PC-3 (cell line): ENCODE results near the gene SMC6. TPM values are rescaled to one million over a fixed set of nuclear protein-coding genes. Genes with fewer than 3 reads are reported as not detected.

Experiments used
- ATAC-seq: fragments of 200-7000 bp; cut with Tn5 transposase; 2 replicates; pipeline ENCODE4 v1.9.1; 2020; ENCODE audit warnings: mild to moderate bottlenecking, moderate library complexity
- BruUV-seq: library from RNA; stranded (reverse); fragments of 400-500 nt; replicated peaks from 2 replicates; lab custom pipeline; 2021; lab: Mats Ljungman, UMichigan
- CTCF ChIA-PET: fragments of 300-600 bp; sonication (Branson Sonifier 250); formaldehyde crosslinking; loops from one replicate; lab custom pipeline; 2022; ENCODE audit warnings: antibody characterized with exemption; lab: Charles Lee
- POLR2A ChIA-PET: fragments of 300-600 bp; sonication (Branson Sonifier 250); formaldehyde crosslinking; loops from one replicate; lab custom pipeline; 2022; ENCODE audit warnings: antibody characterized with exemption; ENCODE audit not compliant: unreplicated experiment; lab: Charles Lee
- DNase-seq: peaks from one replicate; pipeline ENCODE4 v3.0.0-alpha.2; 2015
- H2AFZ ChIP-seq: fragments of 300-600 bp; sonication (generic); 2 replicates; pipeline ENCODE4 v1.6.0; 2016; ENCODE audit warnings: antibody characterized with exemption, low read length
- H3F3A ChIP-seq: fragments of 300-600 bp; sonication (generic); one replicate; pipeline ENCODE4 v1.6.0; 2017; ENCODE audit warnings: antibody characterized with exemption, low read length, control low read depth, mild to moderate bottlenecking; ENCODE audit not compliant: unreplicated experiment
- H3K27ac ChIP-seq: fragments of 300-600 bp; sonication (generic); 2 replicates; pipeline ENCODE4 v1.5.1; 2016; ENCODE audit warnings: mild to moderate bottlenecking, low read length
- H3K27me3 ChIP-seq: fragments of 300-600 bp; sonication (generic); 2 replicates; pipeline ENCODE4 v1.6.1; 2016; ENCODE audit warnings: low read length, mixed read lengths
- H3K36me3 ChIP-seq: fragments of 300-600 bp; sonication (generic); 2 replicates; pipeline ENCODE4 v1.6.1; 2016; ENCODE audit warnings: low read depth, mixed run types, low read length, mixed read lengths
- H3K4me1 ChIP-seq: fragments of 300-600 bp; sonication (generic); 2 replicates; pipeline ENCODE4 v1.5.1; 2016; ENCODE audit warnings: low read length; ENCODE audit not compliant: insufficient read depth
- H3K4me2 ChIP-seq: fragments of 300-600 bp; sonication (generic); 2 replicates; pipeline ENCODE4 v1.6.0; 2016; ENCODE audit warnings: low read length
- H3K4me3 ChIP-seq: fragments of 300-600 bp; sonication (generic); 2 replicates; pipeline ENCODE4 v1.5.1; 2016; ENCODE audit warnings: mild to moderate bottlenecking, low read length, mixed read lengths
- H3K79me2 ChIP-seq: fragments of 300-600 bp; sonication (generic); 2 replicates; pipeline ENCODE4 v1.6.1; 2017; ENCODE audit warnings: low read length, mixed read lengths
- H3K9ac ChIP-seq: fragments of 300-600 bp; sonication (generic); 2 replicates; pipeline ENCODE4 v1.6.0; 2016; ENCODE audit warnings: mild to moderate bottlenecking, low read length
- H3K9me2 ChIP-seq: fragments of 300-600 bp; sonication (generic); replicated peaks from 2 replicates; pipeline ENCODE4 v1.6.1; 2016; ENCODE audit warnings: mixed run types, low read length, mixed read lengths
- H3K9me3 ChIP-seq: fragments of 300-600 bp; sonication (generic); 2 replicates; pipeline ENCODE4 v1.6.1; 2016; ENCODE audit warnings: low read length, mixed read lengths
- H4K20me1 ChIP-seq: fragments of 300-600 bp; sonication (generic); 2 replicates; pipeline ENCODE4 v1.6.1; 2016; ENCODE audit warnings: low read length, mixed read lengths
- CTCF ChIP-seq: fragments of 300-600 bp; sonication (generic); conservative IDR thresholded peaks from 2 replicates; pipeline ENCODE4 v1.5.1; 2017; ENCODE audit warnings: antibody characterized with exemption, low read depth, mild to moderate bottlenecking, low read length
- EZH2 ChIP-seq: fragments of 300-600 bp; sonication (generic); IDR thresholded peaks from one replicate; pipeline ENCODE4 v1.6.1; 2017; ENCODE audit warnings: antibody characterized with exemption, mild to moderate bottlenecking, low read length; ENCODE audit not compliant: unreplicated experiment
- EZH2phosphoT487 ChIP-seq: fragments of 300-600 bp; sonication (generic); IDR thresholded peaks from 2 replicates; pipeline ENCODE4 v1.6.1; 2018; ENCODE audit warnings: mild to moderate bottlenecking, antibody characterized with exemption, low read length, borderline replicate concordance
- intact Hi-C: fragments of 100-400 bp; cut with micrococcal nuclease; formaldehyde crosslinking; loops from 2 replicates; pipeline ENCODE4 v1.9.0; 2023
- total RNA-seq: library from RNA; depleted of rRNA; stranded (reverse); fragments of >200 nt; gene quantifications from 2 replicates; pipeline ENCODE4 v1.2.3, GENCODE V29; 2014

The SMC6 gene
- total RNA-seq, 1 experiment from 2014 or later = 15.6 TPM

GRCh38 chr2:17771956-17772355 lies 18.3 kb upstream of the SMC6 start:
- Histone ChIP-seq H3K27me3 (no peaks in the 10 kb centered on the region), H3K9me2 (no peaks in the 10 kb centered on the region), H3K4me2 (no peak overlapping the region), H3K79me2 (no peaks in the 10 kb centered on the region), H2AFZ (no peak overlapping the region), H3K4me1 (no peaks in the 10 kb centered on the region), H3K4me3 (no peak overlapping the region), H3F3A (no peaks in the 10 kb centered on the region), H3K27ac (no peak overlapping the region), H3K36me3 (peaks cover 42% of the 10 kb centered on the region), H3K9me3 (no peaks in the 10 kb centered on the region), H4K20me1 (no peaks in the 10 kb centered on the region), H3K9ac (no peak overlapping the region)
- intact Hi-C loops = no loop called here
- TF ChIP-seq CTCF (no peak), EZH2phosphoT487 (no peak), EZH2 (no peak)
- DNase-seq (no peak), ATAC-seq (no peak)
- ChIA-PET CTCF (no interaction called here), POLR2A (no interaction called here)
- BruUV-seq = no TSS peak

- ChIA-PET CTCF (no interaction called here), POLR2A (no interaction called here)
- no peaks in the 10 kb centered on the region for H4K20me1 ChIP-seq
- H2AFZ ChIP-seq = no peak overlapping the region
- intact Hi-C loops = no loop called here
- no peak overlapping the region for H3K9ac ChIP-seq
- peaks cover 42% of the 10 kb centered on the region; the same call in 1 of the 2 replicates for H3K36me3 ChIP-seq
- no peak for ATAC-seq
- no peak overlapping the region for H3K27ac ChIP-seq
- TF ChIP-seq CTCF (no peak), EZH2phosphoT487 (no peak), EZH2 (no peak)
- BruUV-seq = no TSS peak
- no peak overlapping the region for H3K4me3 ChIP-seq
- no peaks in the 10 kb centered on the region for H3K79me2 ChIP-seq
- H3K4me1 ChIP-seq = no peaks in the 10 kb centered on the region
- no peaks in the 10 kb centered on the region for H3K27me3 ChIP-seq
- no peaks in the 10 kb centered on the region for H3F3A ChIP-seq
- no peak overlapping the region for H3K4me2 ChIP-seq
- no peak for DNase-seq
- no peaks in the 10 kb centered on the region for H3K9me2 ChIP-seq
- no peaks in the 10 kb centered on the region for H3K9me3 ChIP-seq
These were observed 15.3 kb upstream of the SMC6 start for GRCh38 chr2:17768894-17769293.

- no peaks in the 10 kb centered on the region for H3K79me2 ChIP-seq
- no peaks in the 10 kb centered on the region for H3K9me2 ChIP-seq
- ATAC-seq (no peak), DNase-seq (no peak)
- H3K9ac ChIP-seq = no peak overlapping the region
- H3K36me3 ChIP-seq = peaks cover 34% of the 10 kb centered on the region; the same call in 1 of the 2 replicates
- no peaks in the 10 kb centered on the region for H3K27me3 ChIP-seq
- no peaks in the 10 kb centered on the region for H3F3A ChIP-seq
- POLR2A ChIA-PET = no interaction called here
- no peak overlapping the region for H3K27ac ChIP-seq
- H2AFZ ChIP-seq = no peak overlapping the region
- no peaks in the 10 kb centered on the region for H3K9me3 ChIP-seq
- H3K4me1 ChIP-seq = no peaks in the 10 kb centered on the region
- BruUV-seq = no TSS peak
- CTCF ChIA-PET = no interaction called here
- no peak overlapping the region for H3K4me3 ChIP-seq
- H3K4me2 ChIP-seq = no peak overlapping the region
- intact Hi-C loops = no loop called here
- no peaks in the 10 kb centered on the region for H4K20me1 ChIP-seq
- TF ChIP-seq EZH2phosphoT487 = no peak
- no peak for TF ChIP-seq EZH2
These were observed 11.8 kb upstream of the SMC6 start for GRCh38 chr2:17765398-17765797.
